Measurements from ENCODE around the gene SORCS2.

Gene SORCS2

GRCh38 chr4:7362341-7362740, 170.0 kb downstream of the SORCS2 start:
- no peak for TF ChIP-seq POLR2AphosphoS5 (IDR thresholded peaks at IDR 0.05; ENCODE audit: low read depth, low read length)
- no peak for TF ChIP-seq SIN3A (IDR thresholded peaks at IDR 0.05; ENCODE audit: borderline replicate concordance, insufficient read depth, low read length)
- TF ChIP-seq, protein P1, sequence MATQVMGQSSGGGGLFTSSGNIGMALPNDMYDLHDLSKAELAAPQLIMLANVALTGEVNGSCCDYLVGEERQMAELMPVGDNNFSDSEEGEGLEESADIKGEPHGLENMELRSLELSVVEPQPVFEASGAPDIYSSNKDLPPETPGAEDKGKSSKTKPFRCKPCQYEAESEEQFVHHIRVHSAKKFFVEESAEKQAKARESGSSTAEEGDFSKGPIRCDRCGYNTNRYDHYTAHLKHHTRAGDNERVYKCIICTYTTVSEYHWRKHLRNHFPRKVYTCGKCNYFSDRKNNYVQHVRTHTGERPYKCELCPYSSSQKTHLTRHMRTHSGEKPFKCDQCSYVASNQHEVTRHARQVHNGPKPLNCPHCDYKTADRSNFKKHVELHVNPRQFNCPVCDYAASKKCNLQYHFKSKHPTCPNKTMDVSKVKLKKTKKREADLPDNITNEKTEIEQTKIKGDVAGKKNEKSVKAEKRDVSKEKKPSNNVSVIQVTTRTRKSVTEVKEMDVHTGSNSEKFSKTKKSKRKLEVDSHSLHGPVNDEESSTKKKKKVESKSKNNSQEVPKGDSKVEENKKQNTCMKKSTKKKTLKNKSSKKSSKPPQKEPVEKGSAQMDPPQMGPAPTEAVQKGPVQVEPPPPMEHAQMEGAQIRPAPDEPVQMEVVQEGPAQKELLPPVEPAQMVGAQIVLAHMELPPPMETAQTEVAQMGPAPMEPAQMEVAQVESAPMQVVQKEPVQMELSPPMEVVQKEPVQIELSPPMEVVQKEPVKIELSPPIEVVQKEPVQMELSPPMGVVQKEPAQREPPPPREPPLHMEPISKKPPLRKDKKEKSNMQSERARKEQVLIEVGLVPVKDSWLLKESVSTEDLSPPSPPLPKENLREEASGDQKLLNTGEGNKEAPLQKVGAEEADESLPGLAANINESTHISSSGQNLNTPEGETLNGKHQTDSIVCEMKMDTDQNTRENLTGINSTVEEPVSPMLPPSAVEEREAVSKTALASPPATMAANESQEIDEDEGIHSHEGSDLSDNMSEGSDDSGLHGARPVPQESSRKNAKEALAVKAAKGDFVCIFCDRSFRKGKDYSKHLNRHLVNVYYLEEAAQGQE (IDR thresholded peaks at IDR 0.05; ENCODE audit: insufficient read depth in 1 of 2, low read depth in 2 of 2, low read length in 2 of 2): no peak
- no peak for TF ChIP-seq FOXP2 (optimal IDR thresholded peaks at IDR 0.05; ENCODE audit: borderline replicate concordance, extremely low read depth, extremely low read length, insufficient read depth)
- no peak for TF ChIP-seq TAF1 (IDR thresholded peaks at IDR 0.05; ENCODE audit: borderline replicate concordance, insufficient read depth, low read length)

GRCh38 chr4:7362862-7363430, 170.6 kb downstream of the SORCS2 start:
- TF ChIP-seq TAF1 (IDR thresholded peaks at IDR 0.05; ENCODE audit: borderline replicate concordance, insufficient read depth, low read length) (no peak), POLR2AphosphoS5 (IDR thresholded peaks at IDR 0.05; ENCODE audit: low read depth, low read length) (no peak), FOXP2 (optimal IDR thresholded peaks at IDR 0.05; ENCODE audit: borderline replicate concordance, extremely low read depth, extremely low read length, insufficient read depth) (no peak)
- TF ChIP-seq, protein P1 (IDR thresholded peaks at IDR 0.05; ENCODE audit: insufficient read depth in 1 of 2, low read depth in 2 of 2, low read length in 2 of 2): no peak

DNA sequence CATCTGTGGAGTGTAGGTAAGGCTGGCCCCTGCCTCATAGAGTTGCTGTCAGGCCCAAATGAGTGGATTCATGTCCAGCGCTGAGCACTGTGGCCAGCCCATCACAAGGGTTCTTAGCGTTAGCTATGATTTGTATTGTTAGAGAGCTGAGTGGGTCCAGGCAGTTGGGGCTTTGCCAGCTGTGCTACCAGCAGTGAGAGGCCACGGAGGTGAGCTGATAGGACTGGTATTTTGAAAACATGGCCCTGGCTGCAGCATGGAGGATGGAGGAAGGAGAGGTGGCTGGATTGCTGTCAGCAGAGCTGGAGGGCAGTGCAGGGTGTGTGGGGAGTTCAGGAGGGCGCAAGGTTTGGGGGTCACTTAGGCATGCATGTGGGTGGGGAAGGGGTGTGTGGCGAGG, 172.6 kb downstream of the SORCS2 start:
- TF ChIP-seq SIN3A (IDR thresholded peaks at IDR 0.05; ENCODE audit: borderline replicate concordance, insufficient read depth, low read length) (no peak), FOXP2 (optimal IDR thresholded peaks at IDR 0.05; ENCODE audit: borderline replicate concordance, extremely low read depth, extremely low read length, insufficient read depth) (no peak), TAF1 (IDR thresholded peaks at IDR 0.05; ENCODE audit: borderline replicate concordance, insufficient read depth, low read length) (no peak), POLR2AphosphoS5 (IDR thresholded peaks at IDR 0.05; ENCODE audit: low read depth, low read length) (no peak)
- TF ChIP-seq, protein P1 (IDR thresholded peaks at IDR 0.05; ENCODE audit: insufficient read depth in 1 of 2, low read depth in 2 of 2, low read length in 2 of 2): no peak

DNA sequence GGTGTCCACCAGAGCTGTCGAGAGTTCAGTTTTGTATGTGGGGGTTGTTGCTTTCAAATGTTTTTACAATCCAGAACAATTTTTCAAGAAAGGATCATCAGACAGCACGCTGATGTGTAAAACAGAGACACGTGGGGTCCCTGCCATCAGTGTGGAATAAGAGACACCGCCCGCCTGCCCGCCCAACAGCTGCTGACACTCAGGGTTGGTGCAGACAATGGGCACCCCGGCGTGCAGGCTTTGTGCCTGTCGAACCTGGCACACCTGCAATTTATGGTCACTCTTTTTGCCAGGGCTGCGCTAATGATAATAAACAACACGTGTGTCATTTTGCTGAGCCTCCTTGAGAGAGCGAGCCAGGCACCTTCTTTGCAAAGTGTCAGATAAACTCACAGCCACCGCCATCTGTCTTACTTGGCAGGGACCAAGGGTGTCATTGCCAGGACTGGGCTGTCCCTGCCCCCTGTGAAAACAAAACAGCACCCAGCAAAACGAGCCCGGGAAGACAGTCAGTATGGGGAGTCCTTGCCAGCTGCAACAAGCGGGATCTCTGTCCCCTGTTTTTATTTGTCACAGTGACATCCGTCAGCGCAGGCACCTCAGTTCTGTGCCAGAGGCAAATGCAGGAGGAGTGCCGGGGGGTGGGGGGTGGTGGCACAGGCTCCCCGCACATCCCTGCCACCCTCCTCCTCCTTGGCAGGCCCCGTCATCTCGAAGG, 173.3 kb downstream of the SORCS2 start:
- TF ChIP-seq, protein P1 (IDR thresholded peaks at IDR 0.05; ENCODE audit: insufficient read depth in 1 of 2, low read depth in 2 of 2, low read length in 2 of 2): no peak
- no peak for TF ChIP-seq TAF1 (IDR thresholded peaks at IDR 0.05; ENCODE audit: borderline replicate concordance, insufficient read depth, low read length)

Data from PFSK-1 (cell line).